Measurements from ENCODE around the gene FOXM1. TPM values are rescaled to one million over a fixed set of nuclear protein-coding genes. Genes with fewer than 3 reads are reported as not detected.
"Not testable (repeated sequence)": the region's sequence is repeated elsewhere in the genome, so short reads cannot be mapped to it uniquely, and the experiment has no call there.

Gene FOXM1
- total and polyA plus RNA-seq, 2 donors from 2014 or later: 1.3 TPM

GRCh38 chr12:2879853-2880252 is 2.9 kb upstream of the FOXM1 start:
- DNase-seq: no peak
- Histone ChIP-seq H3K36me3 (ENCODE audit: control insufficient read depth in 2 of 3, insufficient read depth in 3 of 3, low read length in 3 of 3) (no peaks in the 10 kb centered on the region), H3K4me1 (ENCODE audit: control insufficient read depth in 2 of 3, insufficient read depth in 2 of 3, low read depth in 1 of 3, low read length in 3 of 3) (peaks cover 0 to 18% (median 3%) of the 10 kb centered on the region in 3 donors), H3K9ac (ENCODE audit: low read length in 3 of 3) (no peak overlapping the region), H3K4me3 (ENCODE audit: low read length in 3 of 3) (no peak overlapping the region), H3K27me3 (ENCODE audit: control insufficient read depth, insufficient read depth, low read length) (no peaks in the 10 kb centered on the region), H3K27ac (ENCODE audit: low read depth in 2 of 2, low read length in 2 of 2) (no peak overlapping the region), H3K9me3 (ENCODE audit: control insufficient read depth in 2 of 3, insufficient read depth in 1 of 3, low read length in 3 of 3) (no peaks in the 10 kb centered on the region)
- FAIRE-seq: no peak
- intact Hi-C loops (cut with DNase I): no loop called here
- TF ChIP-seq CTCF (IDR thresholded peaks at IDR 0.05; ENCODE audit: borderline replicate concordance, extremely low read depth, insufficient read depth): no peak

GRCh38 chr12:2877953-2878732 is 1.2 kb upstream of the FOXM1 start:
- DNase-seq (peak in 4 of 5 donors; percentile 47 to 71 (median 58)), FAIRE-seq (no peak)
- no peaks in the 10 kb centered on the region for H3K27me3 ChIP-seq (ENCODE audit: control insufficient read depth, insufficient read depth, low read length)
- H3K4me3 ChIP-seq (ENCODE audit: low read length in 3 of 3): peak overlapping the region; percentile 87 to 96 (median 94)
- H3K4me1 ChIP-seq (ENCODE audit: control insufficient read depth in 2 of 3, insufficient read depth in 2 of 3, low read depth in 1 of 3, low read length in 3 of 3): peaks cover 0 to 16% (median 3%) of the 10 kb centered on the region in 3 donors
- H3K9me3 ChIP-seq (ENCODE audit: control insufficient read depth in 2 of 3, insufficient read depth in 1 of 3, low read length in 3 of 3): no peaks in the 10 kb centered on the region
- peak overlapping the region; percentile 89 to 92 for H3K27ac ChIP-seq (ENCODE audit: low read depth in 2 of 2, low read length in 2 of 2)
- H3K9ac ChIP-seq (ENCODE audit: low read length in 3 of 3): peak overlapping the region; percentile 85 to 98 (median 93)
- intact Hi-C loops (cut with DNase I): no loop called here
- no peaks in the 10 kb centered on the region for H3K36me3 ChIP-seq (ENCODE audit: control insufficient read depth in 2 of 3, insufficient read depth in 3 of 3, low read length in 3 of 3)
- TF ChIP-seq CTCF (IDR thresholded peaks at IDR 0.05; ENCODE audit: borderline replicate concordance, extremely low read depth, insufficient read depth): no peak

GRCh38 chr12:2876431-2877046 is 435 bp downstream of the FOXM1 start:
- DNase-seq (peak in 1 of 5 donors; percentile 26), FAIRE-seq (no peak)
- Histone ChIP-seq H3K27me3 (ENCODE audit: control insufficient read depth, insufficient read depth, low read length) (no peaks in the 10 kb centered on the region), H3K9ac (ENCODE audit: low read length in 3 of 3) (no peak overlapping the region), H3K9me3 (ENCODE audit: control insufficient read depth in 2 of 3, insufficient read depth in 1 of 3, low read length in 3 of 3) (no peaks in the 10 kb centered on the region), H3K4me1 (ENCODE audit: control insufficient read depth in 2 of 3, insufficient read depth in 2 of 3, low read depth in 1 of 3, low read length in 3 of 3) (peaks cover 0 to 16% (median 3%) of the 10 kb centered on the region in 3 donors), H3K4me3 (ENCODE audit: low read length in 3 of 3) (peak overlapping the region; percentile 14 to 87 (median 58)), H3K36me3 (ENCODE audit: control insufficient read depth in 2 of 3, insufficient read depth in 3 of 3, low read length in 3 of 3) (no peaks in the 10 kb centered on the region), H3K27ac (ENCODE audit: low read depth in 2 of 2, low read length in 2 of 2) (no peak overlapping the region)
- intact Hi-C loops (cut with DNase I): no loop called here
- no peak for TF ChIP-seq CTCF (IDR thresholded peaks at IDR 0.05; ENCODE audit: borderline replicate concordance, extremely low read depth, insufficient read depth)

GRCh38 chr12:2868986-2869632 is 7.9 kb downstream of the FOXM1 start:
- H3K36me3 ChIP-seq (ENCODE audit: control insufficient read depth in 2 of 3, insufficient read depth in 3 of 3, low read length in 3 of 3); FAIRE-seq; H3K9ac ChIP-seq (ENCODE audit: low read length in 3 of 3); H3K9me3 ChIP-seq (ENCODE audit: control insufficient read depth in 2 of 3, insufficient read depth in 1 of 3, low read length in 3 of 3); H3K27ac ChIP-seq (ENCODE audit: low read depth in 2 of 2, low read length in 2 of 2); DNase-seq; H3K4me3 ChIP-seq (ENCODE audit: low read length in 3 of 3); intact Hi-C loops (cut with DNase I); H3K4me1 ChIP-seq (ENCODE audit: control insufficient read depth in 2 of 3, insufficient read depth in 2 of 3, low read depth in 1 of 3, low read length in 3 of 3); H3K27me3 ChIP-seq (ENCODE audit: control insufficient read depth, insufficient read depth, low read length): not testable (repeated sequence)
